GM19035 (cell line): ENCODE results near the gene HPS3.
A peak's percentile ranks its signal among the peaks of the same experiment; 100 is the strongest.
"Not testable (repeated sequence)": the region's sequence is repeated elsewhere in the genome, so short reads cannot be mapped to it uniquely, and the experiment has no call there.

Source experiments
- ATAC-seq: cut with Tn5 transposase; IDR thresholded peaks from one replicate; pipeline ENCODE4 v1.9.1; 2021; ENCODE audit not compliant: unreplicated experiment

The HPS3 gene

GRCh38 chr3:149180057-149180573, 50.7 kb downstream of the HPS3 start:
- ATAC-seq: no peak

DNA sequence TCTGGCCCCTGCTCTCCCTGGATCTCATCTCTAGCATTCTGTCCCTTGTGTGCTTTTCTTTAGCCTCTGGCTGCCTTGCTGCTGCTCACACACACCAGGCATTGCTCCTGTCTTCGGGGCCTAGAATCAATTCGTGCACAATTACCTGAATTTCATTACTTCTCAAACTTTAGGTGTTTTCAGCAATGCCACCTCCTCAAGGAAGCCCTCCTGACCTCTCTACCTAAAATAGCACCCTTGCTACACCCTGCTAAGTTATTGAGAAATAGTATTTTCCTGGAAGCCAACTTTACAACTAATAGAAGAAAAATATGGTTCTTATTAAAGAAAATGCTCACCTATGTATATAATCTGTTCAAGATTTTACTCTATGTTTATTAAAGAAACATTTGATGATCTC, 51.7 kb downstream of the HPS3 start:
- ATAC-seq: no peak

GRCh38 chr3:149186219-149186618, 56.8 kb downstream of the HPS3 start:
- ATAC-seq: no peak

DNA sequence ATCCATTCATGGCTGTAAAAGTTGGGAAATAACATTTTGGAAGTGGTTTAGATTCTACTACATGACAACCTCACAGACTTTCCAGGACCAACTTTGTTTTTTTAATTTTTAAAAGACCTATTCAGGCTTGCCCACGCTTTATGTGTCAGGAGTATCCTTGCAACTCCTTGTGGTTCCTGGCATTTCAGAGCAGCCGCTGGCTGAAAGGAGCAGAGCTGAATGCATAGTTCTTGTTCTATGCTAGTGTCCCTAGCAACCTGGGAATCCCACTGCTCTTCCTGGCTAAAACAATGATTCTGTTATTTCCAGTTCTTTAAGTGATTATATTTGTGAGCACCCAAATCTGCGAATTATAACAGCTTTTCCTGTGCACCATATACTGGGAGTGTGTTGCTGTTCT, 57.3 kb downstream of the HPS3 start:
- ATAC-seq: no peak

- ATAC-seq: no peak
Observed at GRCh38 chr3:149188494-149188893, 59.1 kb downstream of the HPS3 start.

DNA sequence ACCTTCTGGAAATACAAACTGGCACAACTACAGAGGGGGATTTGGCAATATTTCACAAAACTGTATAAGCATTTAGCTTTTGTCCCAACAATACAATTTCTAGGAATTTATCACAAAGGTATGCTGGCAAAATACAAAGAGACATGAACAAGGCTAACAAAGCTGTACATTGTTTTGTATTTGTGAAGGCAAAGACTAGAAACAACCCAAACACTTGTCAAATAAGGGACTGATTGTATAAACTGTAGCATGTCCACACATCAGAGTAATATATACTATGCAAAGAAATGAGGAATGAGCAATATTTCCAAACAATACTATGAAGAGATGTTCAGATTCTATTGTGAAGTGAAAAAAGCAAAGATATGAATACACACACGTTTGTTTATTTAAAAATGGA, 65.8 kb downstream of the HPS3 start:
- no peak for ATAC-seq

- not testable (repeated sequence) for ATAC-seq
Observed at GRCh38 chr3:149196805-149197592, 67.6 kb downstream of the HPS3 start.

DNA sequence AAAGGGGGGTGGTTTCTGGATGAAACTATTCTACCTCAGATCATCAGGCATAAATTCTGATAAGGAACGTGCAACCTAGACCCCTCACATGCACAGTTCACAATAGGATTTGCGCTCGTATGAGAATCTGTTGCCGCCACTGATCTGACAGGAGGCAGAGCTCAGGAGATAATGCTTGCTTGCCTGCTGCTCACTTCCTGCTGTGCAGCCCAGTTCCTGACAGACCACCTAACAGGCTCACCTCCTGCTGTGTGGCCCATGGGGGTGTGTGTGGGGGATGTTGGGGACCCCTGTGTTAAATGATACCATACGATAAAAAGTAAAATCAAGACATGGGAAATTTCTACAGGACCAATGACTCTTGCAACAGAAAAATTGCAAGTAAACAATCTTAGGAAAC, 68.2 kb downstream of the HPS3 start:
- no peak for ATAC-seq

GRCh38 chr3:149198611-149199010, 69.2 kb downstream of the HPS3 start:
- no peak for ATAC-seq

- no peak for ATAC-seq
Observed at GRCh38 chr3:149199474-149199873, 70.0 kb downstream of the HPS3 start.

DNA sequence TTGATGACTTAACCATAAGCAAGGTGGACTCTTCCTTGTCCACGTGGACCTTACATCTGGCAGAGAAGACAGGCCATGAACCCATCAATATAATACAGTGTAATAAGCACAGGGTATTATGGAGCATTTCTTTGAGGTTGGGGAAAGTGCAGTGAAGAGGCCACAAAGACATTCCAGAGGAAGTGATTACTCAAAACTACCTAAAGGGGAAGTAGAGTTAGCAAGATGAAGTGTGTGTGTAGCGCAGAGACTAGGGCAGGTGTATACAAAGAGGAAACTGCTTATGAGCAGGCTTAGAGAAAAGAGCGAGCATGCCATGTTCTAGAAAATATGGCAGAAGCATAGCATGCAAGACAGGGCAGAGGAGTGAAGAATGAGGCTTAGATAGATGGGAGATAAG, 74.3 kb downstream of the HPS3 start:
- ATAC-seq: peak; percentile 97

DNA sequence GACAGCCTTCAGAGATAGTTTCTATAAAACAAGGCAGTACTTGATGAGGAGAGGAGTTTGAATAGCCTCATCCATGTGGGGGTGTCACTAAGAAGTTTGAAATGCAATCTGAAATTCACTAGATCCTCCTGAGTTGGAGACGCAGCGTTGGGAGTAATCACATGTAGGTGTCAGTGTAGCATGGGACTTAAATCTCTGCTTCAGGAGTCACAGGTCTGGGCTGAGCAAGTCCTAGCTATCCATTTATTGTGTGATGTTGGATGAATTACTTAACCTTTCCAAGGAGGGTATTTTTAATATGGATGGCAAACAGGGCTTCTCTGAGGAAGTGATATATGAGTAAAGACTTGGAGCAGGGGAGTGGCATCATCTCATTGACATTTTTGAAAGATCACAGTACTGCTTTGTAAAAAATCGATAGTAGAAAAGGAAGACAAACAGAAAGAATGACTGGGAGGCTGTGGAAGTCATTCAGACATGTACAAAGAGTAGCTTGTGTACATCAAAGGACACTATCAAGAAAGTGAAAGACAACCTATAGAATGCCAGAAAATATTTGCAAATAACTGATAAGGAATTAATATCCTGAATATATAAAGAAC, 75.1 kb downstream of the HPS3 start:
- no peak for ATAC-seq

GRCh38 chr3:149207475-149207874, 78.0 kb downstream of the HPS3 start:
- no peak for ATAC-seq

- ATAC-seq: no peak
Observed at GRCh38 chr3:149209431-149209830, 80.0 kb downstream of the HPS3 start.

- ATAC-seq: no peak
Observed at GRCh38 chr3:149212386-149212785, 82.9 kb downstream of the HPS3 start.

GRCh38 chr3:149214702-149215101, 85.3 kb downstream of the HPS3 start:
- no peak for ATAC-seq

- ATAC-seq: no peak
Observed at GRCh38 chr3:149215515-149215914, 86.1 kb downstream of the HPS3 start.

DNA sequence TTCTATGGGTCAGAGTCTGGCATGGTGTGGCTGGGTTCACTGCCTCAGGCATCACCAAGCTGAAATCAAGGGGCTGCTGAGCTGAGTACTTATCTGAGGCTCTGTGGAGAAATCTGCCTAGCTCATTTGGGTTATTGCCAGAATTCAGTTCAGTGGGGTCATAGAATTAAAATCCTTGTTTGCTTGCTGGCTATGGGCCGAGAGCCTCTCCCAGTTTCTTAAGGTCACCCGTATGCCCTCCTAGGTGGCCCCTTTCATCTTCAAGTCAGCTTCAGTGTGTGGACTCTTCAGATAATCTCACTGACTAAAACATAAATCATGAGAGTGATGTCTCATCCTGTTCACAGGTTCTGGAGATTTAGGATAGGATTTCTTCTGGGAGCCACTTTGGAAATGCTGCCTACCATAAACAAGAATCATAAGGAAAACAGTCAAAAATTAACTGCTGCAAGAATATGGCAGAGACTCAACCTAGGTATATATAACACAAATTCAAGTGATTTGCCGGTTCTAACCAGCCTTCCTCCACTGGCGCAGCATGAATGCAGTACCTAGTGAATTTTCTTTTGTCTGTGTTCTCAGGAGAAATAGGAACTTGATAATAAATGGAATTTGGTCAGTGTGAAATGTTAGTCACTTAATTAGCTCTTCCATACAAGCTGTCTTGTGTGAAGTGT, 86.9 kb downstream of the HPS3 start:
- no peak for ATAC-seq

DNA sequence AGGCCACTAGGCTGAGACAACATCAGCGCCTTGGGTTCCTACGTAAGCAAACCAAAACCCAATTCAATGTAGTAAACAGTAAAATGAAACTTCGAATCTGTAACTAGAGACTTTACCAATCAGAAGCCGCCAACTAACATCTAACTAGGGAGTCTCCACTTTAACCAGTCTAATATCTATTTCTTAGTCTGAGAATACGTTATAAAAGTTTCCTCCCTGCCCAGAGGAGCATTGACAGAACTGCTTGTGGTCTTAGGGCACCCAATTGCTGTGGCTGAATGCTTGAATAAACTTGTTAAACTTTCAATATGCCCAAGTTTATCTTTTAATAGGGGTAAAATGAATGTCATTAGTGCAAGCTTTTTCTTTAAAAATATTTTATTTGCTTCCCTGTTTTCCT, 87.9 kb downstream of the HPS3 start:
- no peak for ATAC-seq

DNA sequence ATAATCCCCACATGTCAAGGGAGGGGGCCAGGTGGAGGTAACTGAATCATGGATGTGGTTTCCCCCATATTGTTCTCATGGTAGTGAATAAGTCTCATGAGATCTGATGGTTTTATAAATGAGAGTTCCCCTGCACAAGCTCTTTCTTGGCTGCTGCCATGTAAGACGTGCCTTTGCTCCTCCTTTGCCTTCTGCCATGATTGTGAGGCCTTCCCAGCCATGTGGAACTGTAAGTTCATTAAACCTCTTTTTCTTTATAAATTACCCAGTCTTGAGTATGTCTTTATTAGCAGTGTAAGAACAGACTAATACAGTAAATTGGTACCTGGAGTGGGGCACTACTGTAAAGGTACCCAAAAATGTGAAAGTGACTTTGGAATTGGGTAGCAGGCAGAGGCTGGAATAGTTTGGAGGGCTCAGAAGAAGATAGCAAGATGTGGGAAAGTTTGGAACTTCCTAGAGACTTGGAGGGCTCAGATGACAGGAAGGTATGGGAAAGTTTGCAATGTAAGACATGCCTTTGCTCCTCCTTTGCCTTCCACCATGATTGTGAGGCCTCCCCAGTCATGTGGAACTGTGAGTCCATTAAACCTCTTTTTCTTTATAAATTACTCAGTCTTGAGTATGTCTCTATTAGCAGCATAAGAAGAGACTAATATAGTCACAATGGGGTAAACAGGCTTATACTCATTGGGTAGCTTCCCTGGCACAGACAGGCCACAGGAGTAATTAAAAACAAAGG, 90.1 kb downstream of the HPS3 start:
- not testable (repeated sequence) for ATAC-seq

DNA sequence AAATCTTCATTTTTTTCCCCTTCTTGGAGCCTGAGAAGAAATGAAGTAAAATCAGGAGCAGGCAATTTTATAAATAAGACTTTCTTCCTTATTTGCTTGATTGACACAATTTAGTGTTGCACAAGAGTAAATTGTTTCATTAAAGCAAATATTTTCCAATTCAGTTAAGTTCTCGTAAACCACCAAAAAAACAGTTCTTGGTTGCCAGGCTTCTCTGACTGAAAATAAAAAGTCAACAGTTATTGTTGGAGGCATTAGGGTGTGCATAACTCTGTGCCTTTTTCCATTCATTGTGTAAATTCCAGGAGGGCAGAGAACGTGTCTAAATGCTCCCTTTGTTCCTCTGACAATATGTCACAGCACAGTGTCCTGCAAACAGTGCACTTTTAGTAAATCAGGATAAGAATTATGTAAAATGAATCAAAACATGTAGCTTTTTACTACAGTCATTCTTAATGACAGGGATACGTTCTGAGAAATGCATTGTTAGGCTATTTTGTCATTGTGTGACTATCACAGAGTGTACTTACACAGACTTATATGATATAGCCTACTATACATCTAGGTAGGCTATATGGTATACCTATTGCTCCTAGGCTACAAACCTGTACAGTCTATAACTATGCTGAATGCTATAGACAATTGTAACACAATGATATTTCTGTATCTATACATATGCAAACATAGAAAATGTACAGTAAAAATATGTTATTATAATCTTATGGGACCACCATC, 92.5 kb downstream of the HPS3 start, which contains the start of gene CP:
CP (minus strand) TSS at position 47 of the 735 bp plus-strand sequence; CDS start at position 10, 37 bp downstream.
- ATAC-seq: no peak
